ENCODE measurements around the gene ZNHIT2.

DNA sequence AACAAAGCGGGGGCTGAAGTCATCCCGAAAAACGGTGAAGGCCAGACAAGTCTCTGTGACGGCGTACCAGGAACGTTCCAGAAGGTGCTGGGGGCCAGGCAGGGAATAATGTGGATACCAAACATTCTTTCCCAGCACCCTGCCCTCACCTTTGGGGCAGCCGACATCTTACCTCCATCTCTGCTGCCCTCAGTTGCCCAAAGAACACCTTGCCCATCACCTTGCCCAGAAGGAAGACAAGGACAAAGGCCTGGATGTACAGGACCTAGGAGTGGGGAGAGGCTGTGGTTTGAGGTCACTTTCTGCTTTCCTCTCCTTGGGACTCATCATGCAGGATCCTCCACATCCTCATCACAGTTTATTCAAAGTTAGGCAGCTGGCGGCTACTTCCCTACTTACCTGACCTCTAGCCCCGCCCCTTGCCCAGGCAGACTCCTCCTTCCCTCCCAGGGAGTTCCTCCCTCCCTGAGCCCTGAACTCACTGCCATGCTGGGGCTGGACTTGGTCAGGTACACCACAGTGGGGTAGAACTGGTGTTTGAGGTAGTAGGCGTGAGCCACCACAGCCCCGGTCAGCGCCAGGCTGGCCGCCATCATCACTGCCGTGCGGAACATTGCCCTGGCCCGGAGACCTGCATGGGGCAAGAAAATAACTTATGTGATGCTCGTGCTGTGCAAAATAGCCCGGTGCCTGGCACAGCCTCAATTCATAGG, 15.6 kb upstream of the ZNHIT2 start:
- no peak for TF ChIP-seq CTCF (IDR thresholded peaks at IDR 0.05; ENCODE audit: low read depth, low read length)
- no peak for TF ChIP-seq EZH2phosphoT487 (IDR thresholded peaks at IDR 0.05; ENCODE audit: low read depth)
